Smooth muscle cell (in vitro differentiated cells): ENCODE data around the gene ORM1. TPM values are rescaled to one million over a fixed set of nuclear protein-coding genes. Genes with fewer than 3 reads are reported as not detected.

Source experiments
- DNase-seq: peaks from one replicate; lab custom pipeline; 2025; ENCODE audit not compliant: unreplicated experiment; lab: John Stamatoyannopoulos, UW
- H2AFZ ChIP-seq: fragments of 200-600 bp; sonication (generic); 2 replicates; pipeline ENCODE4 v1.6.0; 2016; ENCODE audit warnings: antibody characterized with exemption, low read depth, mild to moderate bottlenecking
- H3F3A ChIP-seq: fragments of 200-600 bp; sonication (generic); 2 replicates; pipeline ENCODE4 v1.6.0; 2017; ENCODE audit warnings: antibody characterized with exemption, low read depth
- H3K27ac ChIP-seq: fragments of 200-600 bp; sonication (generic); 2 replicates; pipeline ENCODE4 v1.5.1; 2016; ENCODE audit warnings: low read depth, mild to moderate bottlenecking
- H3K27me3 ChIP-seq: fragments of 200-600 bp; sonication (generic); 2 replicates; pipeline ENCODE4 v1.6.1; 2016; ENCODE audit warnings: low read depth, mild to moderate bottlenecking
- H3K36me3 ChIP-seq: fragments of 200-600 bp; sonication (generic); 2 replicates; pipeline ENCODE4 v1.5.1; 2016; ENCODE audit warnings: low read depth
- H3K4me1 ChIP-seq: fragments of 200-600 bp; sonication (generic); 2 replicates; pipeline ENCODE4 v1.5.1; 2016; ENCODE audit warnings: low read depth
- H3K4me2 ChIP-seq: fragments of 200-600 bp; sonication (generic); 2 replicates; pipeline ENCODE4 v1.6.0; 2016; ENCODE audit warnings: mild to moderate bottlenecking
- H3K4me3 ChIP-seq: fragments of 200-600 bp; sonication (generic); 2 replicates; pipeline ENCODE4 v1.5.1; 2016; ENCODE audit warnings: mild to moderate bottlenecking
- H3K79me2 ChIP-seq: fragments of 200-600 bp; sonication (generic); 2 replicates; pipeline ENCODE4 v1.6.0; 2016; ENCODE audit warnings: low read depth, mild to moderate bottlenecking
- H3K9ac ChIP-seq: fragments of 200-600 bp; sonication (generic); 2 replicates; pipeline ENCODE4 v1.6.0; 2016; ENCODE audit warnings: low read depth
- H3K9me3 ChIP-seq: fragments of 200-600 bp; sonication (generic); replicated peaks from 2 replicates; pipeline ENCODE4 v1.5.1; 2016; ENCODE audit warnings: low read depth
- H4K20me1 ChIP-seq: fragments of 200-600 bp; sonication (generic); 2 replicates; pipeline ENCODE4 v1.6.0; 2016; ENCODE audit warnings: low read depth
- CTCF ChIP-seq: fragments of 200-600 bp; sonication (generic); IDR thresholded peaks from 2 replicates; pipeline ENCODE4 v1.5.1; 2017; ENCODE audit warnings: borderline replicate concordance, mild to moderate bottlenecking, antibody characterized with exemption; ENCODE audit not compliant: insufficient read depth, poor library complexity, severe bottlenecking
- WGBS: methylation state at CpG from one replicate; pipeline ENCODE4 v1.1.7; 2016; ENCODE audit warnings: low lambda C conversion rate; 5-methylcytosine and 5-hydroxymethylcytosine counted together
- polyA plus RNA-seq: library from polyadenylated mRNA; unstranded; fragments of >200 nt; fragmentation: Nextera tagmentation; extraction: Ambion mirVana; gene quantifications from 2 replicates; pipeline ENCODE4 v1.2.1, GENCODE V29; 2016
- total RNA-seq: library from RNA; depleted of rRNA; stranded (reverse); fragments of >200 nt; gene quantifications from 2 replicates; pipeline ENCODE4 v1.2.3, GENCODE V29; 2014

The ORM1 gene
- total and polyA plus RNA-seq, 2 experiments from 2014 or later, result 0.74 TPM; not detected in 1

GRCh38 chr9:114287001-114287762 is 35.7 kb upstream of the ORM1 start:
- Histone ChIP-seq H3K27ac (peak overlapping the region; percentile 90), H3F3A (peaks cover 3% of the 10 kb centered on the region), H3K9ac (peak overlapping the region; percentile 52), H3K27me3 (no peaks in the 10 kb centered on the region), H3K4me3 (no peak overlapping the region), H4K20me1 (no peaks in the 10 kb centered on the region), H3K79me2 (no peaks in the 10 kb centered on the region), H3K36me3 (peaks cover 1% of the 10 kb centered on the region), H3K9me3 (no peaks in the 10 kb centered on the region), H2AFZ (no peak overlapping the region), H3K4me1 (peaks cover 21% of the 10 kb centered on the region), H3K4me2 (peak overlapping the region; percentile 12)
- TF ChIP-seq CTCF, result no peak
- no peak for DNase-seq
- 91% methylated on average over 16 of the region's 16 CpGs for WGBS

- Histone ChIP-seq H3K27ac (peak overlapping the region; percentile 90), H3K9me3 (no peaks in the 10 kb centered on the region), H3K27me3 (no peaks in the 10 kb centered on the region), H3K4me3 (no peak overlapping the region), H2AFZ (no peak overlapping the region), H3K79me2 (no peaks in the 10 kb centered on the region), H3K4me2 (peak overlapping the region; percentile 12), H3F3A (peaks cover 3% of the 10 kb centered on the region), H3K36me3 (peaks cover 7% of the 10 kb centered on the region), H4K20me1 (no peaks in the 10 kb centered on the region), H3K4me1 (peaks cover 19% of the 10 kb centered on the region), H3K9ac (peak overlapping the region; percentile 52)
- no peak for DNase-seq
- 75% methylated on average over 15 of the region's 15 CpGs for WGBS
- no peak for TF ChIP-seq CTCF
Measured at GRCh38 chr9:114287763-114288192, 35.1 kb upstream of the ORM1 start.

GRCh38 chr9:114288193-114289091 is 34.5 kb upstream of the ORM1 start:
- H3K27ac ChIP-seq, result peak overlapping the region; percentile 90
- no peaks in the 10 kb centered on the region for H3K79me2 ChIP-seq
- no peaks in the 10 kb centered on the region for H4K20me1 ChIP-seq
- no peak for TF ChIP-seq CTCF
- H3F3A ChIP-seq, result peaks cover 3% of the 10 kb centered on the region
- no peak for DNase-seq
- H3K4me1 ChIP-seq, result peaks cover 18% of the 10 kb centered on the region
- no peaks in the 10 kb centered on the region for H3K27me3 ChIP-seq
- 62% methylated on average over 23 of the region's 23 CpGs for WGBS
- H3K9me3 ChIP-seq, result no peaks in the 10 kb centered on the region
- H3K4me2 ChIP-seq, result peak overlapping the region; percentile 12
- H3K36me3 ChIP-seq, result peaks cover 13% of the 10 kb centered on the region
- no peak overlapping the region for H2AFZ ChIP-seq
- H3K9ac ChIP-seq, result peak overlapping the region; percentile 77
- H3K4me3 ChIP-seq, result no peak overlapping the region
